DMS 273 (cell line): ENCODE results near the gene AMBRA1.

Experiments used
- DNase-seq: peaks from one replicate; lab custom pipeline; 2025; ENCODE audit not compliant: unreplicated experiment; lab: John Stamatoyannopoulos, UW

Gene AMBRA1

GRCh38 chr11:46413760-46414465, 179.9 kb downstream of the AMBRA1 start:
- DNase-seq = no peak

GRCh38 chr11:46410021-46410420, 183.8 kb downstream of the AMBRA1 start:
- DNase-seq = peak; percentile 62

GRCh38 chr11:46408407-46408986, 185.3 kb downstream of the AMBRA1 start:
- DNase-seq = no peak

- no peak for DNase-seq
Measured at GRCh38 chr11:46407635-46408034, 186.2 kb downstream of the AMBRA1 start.

GRCh38 chr11:46404476-46405017, 189.3 kb downstream of the AMBRA1 start:
- DNase-seq = no peak

GRCh38 chr11:46402957-46403902, 190.6 kb downstream of the AMBRA1 start:
- DNase-seq = no peak

- DNase-seq = no peak
Measured at GRCh38 chr11:46397526-46397925, 196.3 kb downstream of the AMBRA1 start.

GRCh38 chr11:46393759-46394158, 200.1 kb downstream of the AMBRA1 start:
- no peak for DNase-seq

GRCh38 chr11:46393231-46393616, 200.6 kb downstream of the AMBRA1 start:
- no peak for DNase-seq

- DNase-seq = peak; percentile 81
Measured at GRCh38 chr11:46392421-46393230, 201.2 kb downstream of the AMBRA1 start.

GRCh38 chr11:46391578-46392420, 202.0 kb downstream of the AMBRA1 start, which contains the start of gene CHRM4:
TSS of gene CHRM4 (minus strand) at chr11:46391776. CDS start at chr11:46386557, 5,219 bp downstream.
- DNase-seq = peak; percentile 77

- no peak for DNase-seq
Measured at GRCh38 chr11:46391186-46391577, 202.6 kb downstream of the AMBRA1 start.

GRCh38 chr11:46390331-46391171, 203.3 kb downstream of the AMBRA1 start:
- DNase-seq = peak; percentile 48

GRCh38 chr11:46389450-46390330, 204.1 kb downstream of the AMBRA1 start:
- peak; percentile 84 for DNase-seq

GRCh38 chr11:46388619-46389449, 205.0 kb downstream of the AMBRA1 start:
- DNase-seq = no peak

- no peak for DNase-seq
Measured at GRCh38 chr11:46387919-46388618, 205.8 kb downstream of the AMBRA1 start.
